DMS79 (cell line): ENCODE data around the gene TLCD3B.

ENCODE experiments used
- DNase-seq: peaks from one replicate; lab custom pipeline; 2025; lab: John Stamatoyannopoulos, UW

Gene TLCD3B

GRCh38 chr16:29988346-29989075, 42.6 kb downstream of the TLCD3B start:
- no peak for DNase-seq

GRCh38 chr16:29987371-29988085, 43.5 kb downstream of the TLCD3B start:
- no peak for DNase-seq

GRCh38 chr16:29986931-29987330, 44.1 kb downstream of the TLCD3B start:
- DNase-seq: no peak

GRCh38 chr16:29986231-29986630, 44.8 kb downstream of the TLCD3B start:
- no peak for DNase-seq

- no peak for DNase-seq
Observed at GRCh38 chr16:29985271-29985811, 45.7 kb downstream of the TLCD3B start.

- DNase-seq: no peak
Observed at GRCh38 chr16:29984764-29985147, 46.3 kb downstream of the TLCD3B start.

GRCh38 chr16:29984137-29984763, 46.8 kb downstream of the TLCD3B start:
- peak; percentile 56 for DNase-seq

- no peak for DNase-seq
Observed at GRCh38 chr16:29983420-29984136, 47.5 kb downstream of the TLCD3B start.

- DNase-seq: no peak
Observed at GRCh38 chr16:29982560-29983419, 48.3 kb downstream of the TLCD3B start.

- DNase-seq: no peak
Observed at GRCh38 chr16:29978564-29979270, 52.4 kb downstream of the TLCD3B start.

- no peak for DNase-seq
Observed at GRCh38 chr16:29978081-29978480, 53.0 kb downstream of the TLCD3B start.

GRCh38 chr16:29977063-29977825, 53.8 kb downstream of the TLCD3B start:
- DNase-seq: no peak

- no peak for DNase-seq
Observed at GRCh38 chr16:29975811-29976511, 55.1 kb downstream of the TLCD3B start.

- DNase-seq: no peak
Observed at GRCh38 chr16:29975134-29975538, 55.9 kb downstream of the TLCD3B start.
